ENCODE measurements around the gene SHCBP1. TPM values are rescaled to one million over a fixed set of nuclear protein-coding genes. Genes with fewer than 3 reads are reported as not detected.

Gene SHCBP1
- total and polyA plus RNA-seq, 2 of the 13 experiments (the other 11 are each of a cell fraction or from before 2014, with no cell fraction given) = 15.7 to 33.0 TPM

- TF ChIP-seq ETV5 (CRISPR knock-in tag; IDR thresholded peaks at IDR 0.05; ENCODE audit: borderline replicate concordance) (no peak), TEAD3 (CRISPR knock-in tag; optimal IDR thresholded peaks at IDR 0.05; ENCODE audit: borderline replicate concordance) (no peak), ZNF883 (CRISPR knock-in tag; IDR thresholded peaks at IDR 0.05; ENCODE audit: not compliant biosample characterization) (no peak), TMF1 (CRISPR knock-in tag; IDR thresholded peaks at IDR 0.05; ENCODE audit: low read depth) (no peak), CEBPB (IDR thresholded peaks at IDR 0.05; ENCODE audit: borderline replicate concordance, low read depth, low read length) (no peak), ZNF562 (CRISPR knock-in tag; IDR thresholded peaks at IDR 0.05; ENCODE audit: borderline replicate concordance) (no peak), MLLT10 (CRISPR knock-in tag; IDR thresholded peaks at IDR 0.05) (no peak), NFIC (IDR thresholded peaks at IDR 0.05; ENCODE audit: low read length) (no peak), ZNF878 (CRISPR knock-in tag; IDR thresholded peaks at IDR 0.05) (no peak), RBM39 (IDR thresholded peaks at IDR 0.05; ENCODE audit: low read depth, low read length, poor library complexity, severe bottlenecking) (peak; percentile 32), AHR (CRISPR knock-in tag; IDR thresholded peaks at IDR 0.05) (peak; percentile 26; the same call in 1 of the 2 replicates), ZNF224 (CRISPR knock-in tag; IDR thresholded peaks at IDR 0.05) (0 out of 2 replicates have a peak, but pooled peaks have one; percentile 46), MYC (CRISPR knock-in tag; IDR thresholded peaks at IDR 0.05; ENCODE audit: borderline replicate concordance) (no peak), NPAS2 (CRISPR knock-in tag; IDR thresholded peaks at IDR 0.05; ENCODE audit: borderline replicate concordance) (no peak), SMAD3 (CRISPR knock-in tag; IDR thresholded peaks at IDR 0.05) (no peak), GFI1 (CRISPR knock-in tag; IDR thresholded peaks at IDR 0.05; ENCODE audit: borderline replicate concordance) (no peak), ZFP36L2 (CRISPR knock-in tag; IDR thresholded peaks at IDR 0.05) (no peak), AHDC1 (CRISPR knock-in tag; IDR thresholded peaks at IDR 0.05; ENCODE audit: borderline replicate concordance) (no peak), MED8 (CRISPR knock-in tag; IDR thresholded peaks at IDR 0.05; ENCODE audit: insufficient replicate concordance) (no peak)
- TF ChIP-seq, protein P1, sequence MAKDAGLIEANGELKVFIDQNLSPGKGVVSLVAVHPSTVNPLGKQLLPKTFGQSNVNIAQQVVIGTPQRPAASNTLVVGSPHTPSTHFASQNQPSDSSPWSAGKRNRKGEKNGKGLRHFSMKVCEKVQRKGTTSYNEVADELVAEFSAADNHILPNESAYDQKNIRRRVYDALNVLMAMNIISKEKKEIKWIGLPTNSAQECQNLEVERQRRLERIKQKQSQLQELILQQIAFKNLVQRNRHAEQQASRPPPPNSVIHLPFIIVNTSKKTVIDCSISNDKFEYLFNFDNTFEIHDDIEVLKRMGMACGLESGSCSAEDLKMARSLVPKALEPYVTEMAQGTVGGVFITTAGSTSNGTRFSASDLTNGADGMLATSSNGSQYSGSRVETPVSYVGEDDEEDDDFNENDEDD (CRISPR knock-in tag; IDR thresholded peaks at IDR 0.05; ENCODE audit: borderline replicate concordance) = no peak
Measured at GRCh38 chr16:46573008-46573833, 48.0 kb downstream of the SHCBP1 start (continued).

Measured in HepG2 (cell line).